Measurements from ENCODE around the gene GDI2.

- TF ChIP-seq, protein P1, sequence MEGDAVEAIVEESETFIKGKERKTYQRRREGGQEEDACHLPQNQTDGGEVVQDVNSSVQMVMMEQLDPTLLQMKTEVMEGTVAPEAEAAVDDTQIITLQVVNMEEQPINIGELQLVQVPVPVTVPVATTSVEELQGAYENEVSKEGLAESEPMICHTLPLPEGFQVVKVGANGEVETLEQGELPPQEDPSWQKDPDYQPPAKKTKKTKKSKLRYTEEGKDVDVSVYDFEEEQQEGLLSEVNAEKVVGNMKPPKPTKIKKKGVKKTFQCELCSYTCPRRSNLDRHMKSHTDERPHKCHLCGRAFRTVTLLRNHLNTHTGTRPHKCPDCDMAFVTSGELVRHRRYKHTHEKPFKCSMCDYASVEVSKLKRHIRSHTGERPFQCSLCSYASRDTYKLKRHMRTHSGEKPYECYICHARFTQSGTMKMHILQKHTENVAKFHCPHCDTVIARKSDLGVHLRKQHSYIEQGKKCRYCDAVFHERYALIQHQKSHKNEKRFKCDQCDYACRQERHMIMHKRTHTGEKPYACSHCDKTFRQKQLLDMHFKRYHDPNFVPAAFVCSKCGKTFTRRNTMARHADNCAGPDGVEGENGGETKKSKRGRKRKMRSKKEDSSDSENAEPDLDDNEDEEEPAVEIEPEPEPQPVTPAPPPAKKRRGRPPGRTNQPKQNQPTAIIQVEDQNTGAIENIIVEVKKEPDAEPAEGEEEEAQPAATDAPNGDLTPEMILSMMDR (IDR thresholded peaks at IDR 0.05; ENCODE audit: low read depth, low read length) = no peak
- TF ChIP-seq EZH2phosphoT487 (IDR thresholded peaks at IDR 0.05; ENCODE audit: low read depth) = no peak
Observed at GRCh38 chr10:5748394-5748803, 64.8 kb downstream of the GDI2 start.
